Measurements from ENCODE around the gene GOPC.

The GOPC gene

GRCh38 chr6:117595099-117595923 is 7.0 kb downstream of the GOPC start:
- DNase-seq = no peak

- no peak for DNase-seq
These were observed 9.1 kb downstream of the GOPC start for GRCh38 chr6:117592983-117593759.

GRCh38 chr6:117591405-117591804 is 10.9 kb downstream of the GOPC start:
- DNase-seq = no peak

GRCh38 chr6:117590447-117590846 is 11.9 kb downstream of the GOPC start:
- no peak for DNase-seq

- no peak for DNase-seq
These were observed 16.7 kb downstream of the GOPC start for GRCh38 chr6:117585647-117586046.

- DNase-seq = no peak
These were observed 28.1 kb downstream of the GOPC start for GRCh38 chr6:117574198-117574597.

GRCh38 chr6:117573006-117573680 is 29.2 kb downstream of the GOPC start:
- peak; percentile 50 for DNase-seq

- DNase-seq = no peak
These were observed 33.4 kb downstream of the GOPC start for GRCh38 chr6:117568831-117569410.

GRCh38 chr6:117568247-117568646 is 34.1 kb downstream of the GOPC start:
- DNase-seq = no peak

- no peak for DNase-seq
These were observed 37.6 kb downstream of the GOPC start for GRCh38 chr6:117564681-117565080.

GRCh38 chr6:117561128-117561527 is 41.2 kb downstream of the GOPC start:
- DNase-seq = no peak

GRCh38 chr6:117559299-117559698 is 43.0 kb downstream of the GOPC start:
- DNase-seq = peak; percentile 28

GRCh38 chr6:117558818-117559217 is 43.5 kb downstream of the GOPC start:
- DNase-seq = peak; percentile 68

GRCh38 chr6:117557951-117558350 is 44.4 kb downstream of the GOPC start:
- DNase-seq = no peak

GRCh38 chr6:117555882-117556498 is 46.3 kb downstream of the GOPC start:
- peak; percentile 23 for DNase-seq

- no peak for DNase-seq
These were observed 47.0 kb downstream of the GOPC start for GRCh38 chr6:117555262-117555849.

- no peak for DNase-seq
These were observed 49.2 kb downstream of the GOPC start for GRCh38 chr6:117553142-117553541.

GRCh38 chr6:117552618-117553017 is 49.7 kb downstream of the GOPC start:
- DNase-seq = no peak

- no peak for DNase-seq
These were observed 51.6 kb downstream of the GOPC start for GRCh38 chr6:117550618-117551242.

- no peak for DNase-seq
These were observed 52.2 kb downstream of the GOPC start for GRCh38 chr6:117550078-117550600.

GRCh38 chr6:117549611-117550010 is 52.7 kb downstream of the GOPC start:
- no peak for DNase-seq

All from NCI-H1105 treated with DMSO at 0.1 percent for 48 hours (cell line).